CD4-positive, alpha-beta T cell treated with Interleukin-2 at 100 ng/mL for 4 hours (primary cell): ENCODE measurements around the gene C3orf22.

Experiments used
- DNase-seq: peaks from one replicate; pipeline ENCODE4 v3.0.0-alpha.2; 2020; ENCODE audit warnings: low spot score

Gene C3orf22

GRCh38 chr3:126512026-126512425 is 46.7 kb downstream of the C3orf22 start:
- DNase-seq: no peak

DNA sequence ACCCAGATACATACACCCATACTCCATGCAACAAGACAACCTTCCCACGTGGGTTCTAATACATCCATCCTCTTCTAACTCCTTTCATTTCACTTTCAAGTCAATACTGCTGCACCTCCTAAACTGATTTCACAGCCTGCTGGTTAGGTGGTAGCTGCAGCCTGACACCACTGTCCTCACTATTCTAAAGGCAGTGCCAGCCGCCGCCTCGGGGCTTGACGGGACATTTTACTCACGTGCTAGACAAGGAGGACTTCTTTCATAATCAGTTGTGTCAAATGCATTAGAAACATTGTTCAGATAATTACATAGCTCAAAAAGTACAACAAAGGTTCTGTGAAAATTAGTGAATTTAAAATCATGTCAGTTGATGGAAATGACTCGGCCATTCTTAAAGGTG is 47.4 kb downstream of the C3orf22 start:
- no peak for DNase-seq

DNA sequence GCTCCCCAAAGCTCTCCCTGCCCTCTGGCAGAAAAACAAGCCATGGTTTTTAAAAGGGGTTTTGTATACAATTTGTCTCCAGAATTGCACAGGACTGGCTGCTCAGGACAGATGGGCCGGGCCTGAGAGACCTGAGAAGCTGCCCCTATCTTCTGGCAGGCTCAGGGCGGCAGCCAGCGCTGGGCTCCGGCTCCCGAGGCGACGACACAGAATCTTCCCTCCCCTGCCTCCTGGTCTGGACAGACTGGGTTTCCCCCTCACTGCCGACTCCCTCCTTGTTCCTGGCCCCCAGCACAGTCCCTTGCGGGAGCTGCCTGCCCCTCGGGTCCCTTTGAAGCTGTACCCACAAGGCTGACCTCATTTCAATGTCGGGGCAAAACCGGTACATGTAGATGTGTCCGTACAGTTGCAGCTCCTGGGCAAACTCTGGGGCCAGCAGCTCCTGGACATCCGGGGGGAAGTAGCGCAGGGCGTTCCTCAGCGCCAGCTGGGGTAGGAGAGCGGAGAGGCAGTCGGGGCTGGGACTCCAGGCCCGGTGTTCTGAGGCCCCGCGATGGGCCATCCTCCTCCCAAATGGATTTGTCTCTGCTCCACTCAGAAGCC is 48.3 kb downstream of the C3orf22 start:
- no peak for DNase-seq

DNA sequence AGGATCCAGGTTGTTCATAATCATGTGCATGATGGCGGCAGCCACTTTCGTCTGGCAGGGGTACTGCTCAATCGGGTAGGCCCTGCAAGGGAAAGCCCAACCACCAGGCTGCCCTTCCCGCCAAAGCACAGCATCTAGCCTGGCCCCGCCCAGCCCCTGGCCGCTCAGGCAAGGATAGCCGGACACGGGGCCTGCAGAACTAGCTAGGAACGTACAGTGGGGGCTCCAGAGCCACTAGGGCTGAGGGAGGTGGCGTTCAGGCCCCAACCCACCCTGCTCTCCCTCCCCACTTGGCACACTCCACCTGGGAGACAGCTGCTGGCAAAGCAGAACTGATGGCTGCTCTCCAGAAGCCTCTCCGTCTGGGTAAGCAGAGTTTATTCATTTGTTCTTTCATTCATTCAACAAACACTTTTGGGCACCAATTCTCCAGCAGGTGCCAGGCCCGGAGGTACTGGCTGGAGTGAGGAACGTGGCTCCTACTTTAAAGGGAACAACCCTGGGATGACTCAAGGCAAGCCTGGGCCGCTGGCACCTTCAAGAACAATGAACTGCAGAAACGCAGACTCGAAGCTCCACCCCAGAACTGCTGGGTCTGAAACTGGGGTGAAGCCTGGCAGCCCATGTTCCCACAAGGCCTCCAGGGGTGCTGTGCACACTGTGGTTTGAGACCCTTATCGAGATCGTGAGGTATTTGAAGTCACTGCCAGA is 49.0 kb downstream of the C3orf22 start:
- no peak for DNase-seq

GRCh38 chr3:126508564-126508964 is 50.2 kb downstream of the C3orf22 start:
- DNase-seq: no peak

- DNase-seq: no peak
These were observed 50.8 kb downstream of the C3orf22 start for GRCh38 chr3:126507886-126508285.

DNA sequence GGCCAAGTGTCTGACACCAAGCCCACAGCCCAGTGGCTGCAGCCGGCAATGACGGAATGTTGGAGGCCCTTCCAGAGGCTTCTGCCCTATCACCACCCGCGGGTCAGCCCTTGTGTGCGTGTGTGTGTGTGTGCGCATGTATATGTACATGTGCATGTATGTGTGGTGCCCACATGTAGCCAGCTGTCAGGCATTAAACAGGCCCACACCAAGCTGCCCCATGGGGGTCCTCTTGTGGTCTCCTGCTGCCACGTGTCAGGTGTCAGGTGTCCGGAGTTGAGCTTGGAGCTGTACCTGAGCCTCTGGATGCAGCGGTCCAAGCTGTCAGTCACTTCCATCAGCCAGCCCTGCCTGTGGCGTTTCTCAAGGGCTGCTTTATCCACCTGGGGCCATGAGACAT is 55.0 kb downstream of the C3orf22 start:
- DNase-seq: no peak

- no peak for DNase-seq
These were observed 56.1 kb downstream of the C3orf22 start for GRCh38 chr3:126502656-126503055.

DNA sequence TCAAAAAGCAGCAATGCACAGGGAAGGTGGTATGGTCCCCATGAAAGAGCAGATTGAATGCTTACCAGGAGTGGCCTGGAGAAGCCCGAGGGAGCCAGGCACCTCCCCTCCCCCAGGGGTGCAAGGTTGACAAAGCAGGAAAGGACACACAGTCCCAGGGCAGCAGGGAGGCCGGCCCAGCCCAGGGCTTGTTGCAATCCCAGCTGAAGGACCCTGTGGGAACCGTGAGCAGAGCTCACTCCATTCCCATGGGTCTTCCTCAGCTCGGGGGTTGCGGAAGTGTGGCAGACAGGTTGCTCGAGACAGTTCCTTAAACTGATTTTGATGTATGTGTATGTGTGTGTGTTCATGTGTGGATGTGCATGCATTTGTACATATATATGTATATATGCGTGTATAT is 57.0 kb downstream of the C3orf22 start:
- DNase-seq: no peak

- DNase-seq: no peak
These were observed 57.7 kb downstream of the C3orf22 start for GRCh38 chr3:126501054-126501453.

GRCh38 chr3:126500016-126500415 is 58.7 kb downstream of the C3orf22 start:
- no peak for DNase-seq
